ENCODE results near the gene MYCL. TPM values are rescaled to one million over a fixed set of nuclear protein-coding genes. Genes with fewer than 3 reads are reported as not detected.

MYCL gene
- total and polyA plus RNA-seq, 10 of the 15 experiments (the other 5 are each of a cell fraction or from before 2014, with no cell fraction given) = 0.11 to 1.4 (median 0.40) TPM; not detected in 1

- no TSS peak for BruUV-seq (replicated peaks)
- ChIA-PET RAD21 (ENCODE audit: unreplicated experiment) (interaction anchor here (0.5 to 1.5 kb wide), 5 partner anchors 29 to 127 kb away, joined by 3 to 5 read pairs (median 3); no protein-coding TSS in a partner anchor), POLR2A (no interaction called here), CTCF (interaction anchor here (1.0 to 10.3 kb wide), 5 partner anchors 24 to 105 kb away, joined by 3 to 311 read pairs (median 4); no protein-coding TSS in a partner anchor), SMC1A (ENCODE audit: uncharacterized antibody, unreplicated experiment) (interaction anchor here (0.8 to 1.4 kb wide), 4 partner anchors 18 to 104 kb away, joined by 3 read pairs; no protein-coding TSS in a partner anchor)
- intact Hi-C loops (cut with micrococcal nuclease; ENCODE audit: unreplicated experiment) = no loop called here
- H3K9ac ChIP-seq (ENCODE audit: control insufficient read depth, insufficient read depth, low read length) = no peak overlapping the region
- no peak overlapping the region for H2AFZ ChIP-seq (ENCODE audit: control insufficient read depth, low read depth, low read length)
- 55% methylated on average over 6 of the region's 6 CpGs for WGBS (ENCODE audit: insufficient coverage, insufficient replicate concordance, low lambda C conversion rate, missing lambda C conversion rate)
- DNase-seq (ENCODE audit: low read depth, low spot score) (no peak), ATAC-seq (peak; percentile 41; the same call in 2 of the 3 replicates), FAIRE-seq (peak; percentile 7)
- no peak overlapping the region for H3K4me2 ChIP-seq (ENCODE audit: control insufficient read depth, insufficient read depth)
- no peaks in the 10 kb centered on the region for H3K79me2 ChIP-seq (ENCODE audit: control insufficient read depth, insufficient read depth, low read length)
- no peaks in the 10 kb centered on the region for H3K27me3 ChIP-seq (replicated peaks in 1 of 2; ENCODE audit: control insufficient read depth in 2 of 2, insufficient read depth in 2 of 2, low read length in 1 of 2)
- H3K36me3 ChIP-seq (ENCODE audit: control insufficient read depth in 2 of 2, insufficient read depth in 2 of 2, low read length in 1 of 2) = no peaks in the 10 kb centered on the region
- no peak overlapping the region for H3K4me3 ChIP-seq
- no peaks in the 10 kb centered on the region for H3K9me3 ChIP-seq (replicated peaks; ENCODE audit: control insufficient read depth, insufficient read depth, low read length)
- in situ Hi-C loops (cut with MboI) = no loop called here
- H4K20me1 ChIP-seq (ENCODE audit: control insufficient read depth, insufficient read depth) = no peaks in the 10 kb centered on the region
- no peak overlapping the region for H3K27ac ChIP-seq (ENCODE audit: control insufficient read depth, insufficient read depth)
- no peaks in the 10 kb centered on the region for H3K4me1 ChIP-seq (ENCODE audit: control insufficient read depth, insufficient read depth, low read length)
- TF ChIP-seq ATF7 (IDR thresholded peaks at IDR 0.05; ENCODE audit: low read depth) (peak; percentile 46; the same call in 1 of the 2 replicates), ZBED1 (IDR thresholded peaks at IDR 0.05; ENCODE audit: borderline replicate concordance) (no peak), CREM (IDR thresholded peaks at IDR 0.05; ENCODE audit: low read depth) (peak; percentile 34; the same call in 1 of the 2 replicates)
These were observed 24.7 kb upstream of the MYCL start for GRCh38 chr1:39926343-39926793.

GRCh38 chr1:39925721-39926342, 24.1 kb upstream of the MYCL start:
- no peak overlapping the region for H3K4me3 ChIP-seq
- no peaks in the 10 kb centered on the region for H3K9me3 ChIP-seq (replicated peaks; ENCODE audit: control insufficient read depth, insufficient read depth, low read length)
- H3K9ac ChIP-seq (ENCODE audit: control insufficient read depth, insufficient read depth, low read length) = no peak overlapping the region
- intact Hi-C loops (cut with micrococcal nuclease; ENCODE audit: unreplicated experiment) (no loop called here), in situ Hi-C loops (cut with MboI) (no loop called here)
- ChIA-PET RAD21 (ENCODE audit: unreplicated experiment) (interaction anchor here (0.7 to 1.7 kb wide), 4 partner anchors 48 to 127 kb away, joined by 3 to 5 read pairs (median 4); no protein-coding TSS in a partner anchor), POLR2A (no interaction called here), SMC1A (ENCODE audit: uncharacterized antibody, unreplicated experiment) (interaction anchor here (0.8 to 2.3 kb wide), 6 partner anchors 18 to 103 kb away, joined by 3 to 6 read pairs (median 3); no protein-coding TSS in a partner anchor), CTCF (interaction anchor here (1.0 to 10.3 kb wide), 5 partner anchors 25 to 106 kb away, joined by 4 to 311 read pairs (median 4); no protein-coding TSS in a partner anchor)
- no peaks in the 10 kb centered on the region for H3K4me1 ChIP-seq (ENCODE audit: control insufficient read depth, insufficient read depth, low read length)
- no peaks in the 10 kb centered on the region for H3K79me2 ChIP-seq (ENCODE audit: control insufficient read depth, insufficient read depth, low read length)
- H4K20me1 ChIP-seq (ENCODE audit: control insufficient read depth, insufficient read depth) = no peaks in the 10 kb centered on the region
- H2AFZ ChIP-seq (ENCODE audit: control insufficient read depth, low read depth, low read length) = no peak overlapping the region
- no peak for ATAC-seq
- no peak overlapping the region for H3K27ac ChIP-seq (ENCODE audit: control insufficient read depth, insufficient read depth)
- no peak for DNase-seq (ENCODE audit: low read depth, low spot score)
- no peaks in the 10 kb centered on the region for H3K36me3 ChIP-seq (ENCODE audit: control insufficient read depth in 2 of 2, insufficient read depth in 2 of 2, low read length in 1 of 2)
- H3K27me3 ChIP-seq (replicated peaks in 1 of 2; ENCODE audit: control insufficient read depth in 2 of 2, insufficient read depth in 2 of 2, low read length in 1 of 2) = no peaks in the 10 kb centered on the region
- FAIRE-seq = peak; percentile 35
- BruUV-seq (replicated peaks) = no TSS peak
- no peak overlapping the region for H3K4me2 ChIP-seq (ENCODE audit: control insufficient read depth, insufficient read depth)
- 52% methylated on average over 2 of the region's 2 CpGs for WGBS (ENCODE audit: insufficient coverage, insufficient replicate concordance, low lambda C conversion rate, missing lambda C conversion rate)
- no peak for TF ChIP-seq ETV6 (conservative IDR thresholded peaks at IDR 0.05 in 1 of 2, IDR thresholded peaks at IDR 0.05 in 1 of 2; ENCODE audit: borderline replicate concordance in 1 of 2, low read depth in 1 of 2)
- TF ChIP-seq SIN3A (IDR thresholded peaks at IDR 0.05; ENCODE audit: low read depth, low read length) = no peak
- no peak for TF ChIP-seq CHD2 (IDR thresholded peaks at IDR 0.05; ENCODE audit: borderline replicate concordance, low read depth, low read length)
- TF ChIP-seq CBFB (IDR thresholded peaks at IDR 0.05; ENCODE audit: low read depth) = no peak
- TF ChIP-seq STAT1 (conservative IDR thresholded peaks at IDR 0.05) = no peak
- TF ChIP-seq EED (IDR thresholded peaks at IDR 0.05; ENCODE audit: low read depth) = no peak
- no peak for TF ChIP-seq HCFC1 (IDR thresholded peaks at IDR 0.05; ENCODE audit: low read length)
- TF ChIP-seq E2F4 (IDR thresholded peaks at IDR 0.05; ENCODE audit: low read depth, low read length) = no peak
- TF ChIP-seq ZSCAN29 (IDR thresholded peaks at IDR 0.05) = no peak
- no peak for TF ChIP-seq ATF3 (IDR thresholded peaks at IDR 0.05; ENCODE audit: borderline replicate concordance, extremely low read depth, low read depth, low read length)
- TF ChIP-seq KDM1A (IDR thresholded peaks at IDR 0.05; ENCODE audit: borderline replicate concordance) = no peak
- no peak for TF ChIP-seq ASH2L (IDR thresholded peaks at IDR 0.05; ENCODE audit: borderline replicate concordance, low read depth)
- no peak for TF ChIP-seq ATF7 (IDR thresholded peaks at IDR 0.05; ENCODE audit: low read depth)
- TF ChIP-seq RELA (IDR thresholded peaks at IDR 0.05; ENCODE audit: borderline replicate concordance, partially characterized antibody) = no peak
- no peak for TF ChIP-seq NBN (IDR thresholded peaks at IDR 0.05)

All from GM12878 (cell line).